ENCODE measurements around the gene FATE1.
A peak's percentile ranks its signal among the peaks of the same experiment; 100 is the strongest.
"Not testable (repeated sequence)": the region's sequence is repeated elsewhere in the genome, so short reads cannot be mapped to it uniquely, and the experiment has no call there.

The FATE1 gene, protein sequence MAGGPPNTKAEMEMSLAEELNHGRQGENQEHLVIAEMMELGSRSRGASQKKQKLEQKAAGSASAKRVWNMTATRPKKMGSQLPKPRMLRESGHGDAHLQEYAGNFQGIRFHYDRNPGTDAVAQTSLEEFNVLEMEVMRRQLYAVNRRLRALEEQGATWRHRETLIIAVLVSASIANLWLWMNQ

DNA sequence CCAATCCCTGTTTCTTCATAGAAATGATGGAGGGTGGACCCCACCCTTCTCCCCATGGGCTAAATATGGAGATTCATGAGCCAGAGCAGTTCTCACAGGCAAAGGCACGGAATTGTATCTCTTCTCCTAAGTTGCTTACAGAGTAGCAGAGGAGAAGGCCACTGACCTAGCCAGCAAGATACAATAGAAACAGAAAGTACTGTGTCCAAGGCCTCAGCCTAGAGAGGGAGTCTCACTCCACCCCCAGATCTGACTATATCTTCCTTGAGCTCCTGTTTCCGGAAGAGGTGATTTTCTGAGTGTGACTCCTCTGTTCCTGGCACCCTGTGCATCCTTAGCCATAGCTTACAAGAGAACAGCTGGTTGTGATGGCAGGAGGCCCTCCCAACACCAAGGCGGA is at the start of gene FATE1:
Gene FATE1 (plus strand): TSS at position 284 of the 400 bp plus-strand sequence. CDS start 85 bp downstream, at position 369.
- DNase-seq: no peak

DNA sequence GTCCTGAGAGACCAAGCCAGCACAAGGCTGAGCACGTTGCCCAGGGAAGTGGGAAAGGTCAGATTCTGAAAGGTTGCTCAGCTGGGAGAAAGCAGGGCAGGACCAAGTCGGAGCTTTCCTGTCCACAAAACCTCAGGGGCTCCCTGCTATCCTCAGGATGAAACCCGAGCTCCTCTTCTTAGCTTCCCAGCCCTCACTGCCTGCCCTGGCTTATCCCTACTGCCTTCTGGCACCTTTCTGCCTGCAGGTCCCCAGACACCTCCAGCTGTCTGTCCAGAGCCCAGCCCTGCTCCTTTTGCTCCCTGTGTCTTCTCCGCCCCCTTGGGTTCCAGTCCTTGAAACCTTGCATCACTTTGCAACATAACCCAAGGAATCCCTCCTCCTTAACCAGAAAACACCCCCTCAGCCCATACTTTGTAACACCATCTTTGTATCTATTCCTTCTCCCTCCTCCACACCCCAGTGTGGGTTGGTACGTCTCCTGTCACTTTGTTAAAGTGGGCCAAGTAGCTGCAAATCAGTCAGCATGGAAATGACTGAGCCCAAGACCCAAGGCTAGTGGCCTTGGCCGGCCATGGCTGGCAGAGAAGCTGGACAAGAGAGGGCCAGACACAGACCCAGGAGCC is 40.6 kb upstream of the FATE1 start:
- DNase-seq: no peak

DNA sequence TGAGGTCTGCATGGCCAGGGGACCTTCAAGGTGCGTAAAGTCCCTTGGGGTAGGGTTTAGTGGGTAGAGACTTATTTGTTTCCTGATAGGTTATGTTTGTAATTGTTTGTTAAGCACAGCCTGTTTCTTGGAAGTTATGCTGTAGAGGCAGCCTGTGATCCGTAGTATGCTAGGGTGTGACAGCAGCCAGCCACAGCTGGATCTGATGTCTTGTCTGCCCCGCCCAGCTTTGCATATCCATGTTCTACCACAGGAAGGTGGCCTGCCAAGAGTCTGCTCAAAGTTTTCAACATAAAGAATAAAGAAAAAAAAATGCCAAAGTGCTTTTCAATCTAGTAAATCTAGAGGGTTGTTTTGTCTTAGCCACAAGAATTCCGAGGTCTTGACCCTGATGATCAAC is 39.6 kb upstream of the FATE1 start:
- no peak for DNase-seq

DNA sequence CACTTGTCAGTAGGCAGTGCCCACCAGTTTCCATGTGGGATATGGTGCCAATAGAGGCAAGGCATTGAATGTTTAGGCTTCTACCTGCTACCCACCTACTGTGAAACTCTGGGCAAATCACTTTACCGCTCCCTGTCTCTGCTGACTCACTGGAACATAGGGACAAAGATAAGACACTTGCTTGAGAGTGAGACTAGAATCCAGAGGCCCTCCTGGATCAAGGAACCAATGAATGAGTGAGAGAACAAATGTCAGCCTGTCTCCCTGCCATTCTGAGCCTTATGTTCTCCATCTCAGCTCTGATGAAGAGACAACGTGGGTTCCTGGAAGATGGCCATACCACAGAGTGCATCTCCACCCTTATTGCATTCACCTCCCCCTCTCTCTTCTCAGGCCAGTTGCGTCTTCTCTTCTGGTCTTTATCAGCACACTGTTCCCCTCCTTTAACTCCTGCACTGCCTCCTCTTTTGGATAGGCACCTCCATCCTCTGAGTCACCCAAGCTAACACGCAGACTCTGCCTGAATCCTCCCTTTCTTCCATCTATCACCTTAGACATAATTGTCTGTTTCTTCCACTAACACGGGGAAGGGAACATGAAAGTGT is 35.9 kb upstream of the FATE1 start:
- no peak for DNase-seq

DNA sequence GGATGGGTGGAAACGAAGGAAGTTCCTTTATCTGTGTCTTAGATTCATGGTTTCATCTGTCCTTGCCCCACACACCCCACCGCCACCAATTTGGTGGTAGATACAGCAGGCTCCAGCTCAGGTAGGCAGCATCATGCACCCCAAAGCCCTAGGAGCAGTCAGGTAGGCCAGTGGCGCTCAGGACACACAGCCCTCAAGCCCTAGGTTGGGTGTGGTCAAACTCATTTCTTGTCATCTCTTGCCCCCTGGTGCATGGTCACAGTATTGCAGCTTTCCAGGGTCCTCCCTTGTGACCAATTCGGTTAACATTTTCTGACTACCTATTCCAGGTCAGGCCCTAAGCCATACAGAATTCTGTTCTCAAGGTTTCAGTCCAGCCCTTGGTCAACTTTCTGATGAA is 35.0 kb upstream of the FATE1 start:
- peak; percentile 86 for DNase-seq

DNA sequence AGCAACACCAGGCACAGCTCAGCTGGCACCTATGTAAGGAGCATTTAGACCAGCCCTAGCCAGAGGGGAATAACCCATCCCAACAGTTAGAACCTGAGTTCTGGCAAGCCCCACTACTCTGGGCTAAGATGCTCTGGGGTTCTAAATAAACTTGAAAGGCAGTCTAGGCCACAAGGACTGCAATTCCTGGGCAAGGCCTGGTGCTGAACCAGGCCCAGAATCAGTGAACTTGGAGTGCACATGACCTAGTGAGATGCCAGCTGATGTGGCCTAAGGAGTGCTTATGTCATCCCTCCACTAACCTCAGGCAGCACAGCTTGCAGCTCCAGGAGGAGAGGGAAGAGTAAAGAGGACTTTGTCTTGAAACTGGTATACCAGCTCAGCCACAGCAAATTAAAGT is 28.2 kb upstream of the FATE1 start:
- no peak for DNase-seq

DNA sequence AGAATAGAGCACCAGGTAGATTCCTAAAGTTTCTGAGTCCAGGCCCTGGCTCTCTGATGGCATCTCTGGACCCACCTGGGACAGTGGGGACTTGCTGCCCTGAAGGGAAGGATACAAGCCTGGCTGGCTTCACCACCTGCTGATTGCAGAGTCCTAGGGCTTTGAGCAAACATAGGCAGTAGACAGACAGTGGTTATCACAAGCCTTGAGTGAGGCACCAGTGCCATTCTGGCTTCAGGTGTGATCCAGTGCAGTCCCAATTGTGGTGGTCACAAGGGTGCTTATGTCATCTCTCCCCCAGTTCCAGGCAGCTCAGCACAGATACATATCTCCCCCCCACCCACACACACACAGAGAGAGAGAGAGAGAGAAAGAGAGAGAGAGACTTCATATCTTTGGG is 27.1 kb upstream of the FATE1 start:
- DNase-seq: no peak

DNA sequence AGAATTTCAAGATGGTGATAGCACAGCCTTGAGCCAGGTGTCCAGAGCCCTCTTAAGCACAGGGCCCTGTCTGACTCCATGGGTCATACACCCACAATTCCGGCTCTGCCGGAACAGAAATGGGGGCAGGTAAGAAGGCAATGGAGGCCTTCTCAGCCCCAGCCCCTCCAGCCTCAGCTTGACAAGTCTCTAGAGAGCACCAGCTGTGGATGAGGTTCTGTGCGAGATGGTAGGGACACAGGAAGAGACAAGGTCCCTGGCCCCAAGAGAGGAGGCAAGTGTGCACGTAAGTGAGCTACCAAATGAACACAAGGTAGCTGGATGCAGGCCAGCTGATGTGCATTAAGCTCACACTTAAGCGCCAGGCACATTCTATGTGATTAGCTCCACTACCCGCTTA is 23.0 kb upstream of the FATE1 start:
- no peak for DNase-seq

DNA sequence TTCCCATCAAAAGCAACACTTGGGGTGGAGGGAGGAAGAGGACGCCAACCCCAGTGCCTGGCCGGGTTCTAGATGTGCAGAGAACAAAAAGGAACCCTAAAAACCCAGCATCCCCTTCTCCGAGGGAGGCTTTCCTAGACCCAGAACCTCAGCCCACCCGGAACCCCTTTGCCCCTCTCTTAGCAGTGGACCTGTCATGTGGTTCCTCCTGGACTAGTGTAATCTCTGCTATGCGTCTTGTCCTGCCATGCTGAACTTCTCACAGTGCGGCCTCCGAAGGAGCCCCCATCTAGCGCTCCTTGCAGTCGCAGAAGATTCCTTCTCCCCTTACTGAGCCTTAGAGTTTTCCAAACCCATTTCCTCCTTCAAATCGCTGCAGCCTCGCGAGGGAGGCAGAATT is 21.7 kb upstream of the FATE1 start:
- DNase-seq: no peak

DNA sequence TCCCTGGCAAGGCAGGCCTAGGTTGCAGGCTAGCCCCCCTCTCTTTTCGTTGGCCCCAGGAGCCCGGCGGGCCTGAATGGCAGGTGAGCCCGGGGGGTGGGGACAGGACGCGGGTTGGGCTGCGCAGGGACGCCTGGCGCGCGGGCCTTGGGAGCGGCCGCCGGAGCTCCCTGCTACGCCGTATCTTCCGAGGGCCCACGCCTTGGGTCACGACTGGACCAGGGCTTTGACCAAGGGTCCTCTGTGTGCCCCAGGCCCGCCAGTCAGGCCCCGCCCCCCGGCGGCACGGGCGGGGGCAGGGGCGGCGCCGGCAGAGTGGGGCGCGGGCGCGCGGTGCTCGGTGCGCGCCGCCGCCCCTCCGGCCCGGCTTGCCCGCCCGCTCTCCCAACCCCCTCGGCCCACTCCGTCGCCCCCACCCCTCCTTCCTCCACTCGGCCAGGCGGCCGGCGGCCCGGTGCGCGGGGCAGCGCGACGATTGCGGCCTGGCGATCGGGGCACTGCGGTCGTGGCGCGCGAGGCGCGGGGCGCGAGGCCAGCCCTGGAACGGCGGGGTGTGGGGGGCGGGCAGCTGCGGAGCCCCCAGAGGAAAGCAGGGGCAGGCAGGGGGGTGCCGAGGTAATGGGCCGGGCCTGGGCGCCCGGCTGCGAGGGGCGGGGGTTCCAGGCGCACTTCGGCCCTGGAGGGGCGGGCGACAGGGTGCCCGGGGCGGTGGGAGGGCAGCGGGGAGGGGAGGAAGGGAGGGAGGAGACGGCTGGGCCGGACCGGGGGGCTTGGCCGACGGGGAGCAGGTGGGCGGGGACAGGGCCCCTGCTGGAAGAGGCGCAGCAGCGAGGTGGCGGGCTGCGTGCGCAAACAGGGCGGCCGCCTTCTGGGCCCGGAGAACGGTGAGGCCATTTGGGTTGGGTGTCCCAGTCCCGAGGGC is 20.9 kb upstream of the FATE1 start, which contains the start of gene PRRG3:
Gene PRRG3 (plus strand): TSS at position 798 of the 922 bp plus-strand sequence. CDS start 3,357 bp downstream, outside the sequence.
- no peak for DNase-seq

DNA sequence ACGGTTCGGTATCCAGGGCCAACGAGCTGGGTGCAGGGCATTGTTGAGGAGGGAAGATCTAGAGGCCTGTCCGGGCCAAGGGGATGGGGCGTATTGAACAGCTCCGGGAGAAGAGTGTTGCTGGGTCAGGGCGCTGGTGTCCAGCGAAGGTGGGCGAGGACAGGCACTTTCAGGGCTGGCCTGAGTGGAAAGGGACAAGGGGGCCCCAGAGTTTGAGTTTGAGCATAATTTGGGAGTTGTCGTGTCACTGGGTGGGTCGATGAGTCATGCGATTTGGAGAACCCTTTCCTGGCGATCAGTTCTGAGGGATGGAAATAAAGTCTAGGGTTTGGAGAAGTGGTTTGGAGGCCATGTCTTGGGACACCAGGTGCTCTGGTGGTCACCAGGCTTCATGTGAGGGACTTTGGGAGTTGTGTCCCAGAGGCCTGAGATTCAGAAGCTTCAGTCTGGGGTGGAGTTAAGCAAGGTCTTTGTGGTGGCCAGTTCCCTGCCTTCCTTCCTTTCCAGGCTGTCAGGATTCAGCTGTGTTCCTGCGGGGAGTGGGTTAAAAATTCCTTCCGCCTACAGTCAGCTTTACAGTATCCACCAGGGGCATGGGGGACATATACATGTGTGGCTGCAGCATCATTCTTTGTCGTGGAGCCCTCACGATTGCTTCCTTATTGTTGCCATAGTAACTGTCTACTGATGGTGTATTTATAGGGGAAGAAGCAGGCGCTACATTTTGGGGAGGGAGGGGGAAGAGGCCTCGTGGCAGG is 20.1 kb upstream of the FATE1 start:
- no peak for DNase-seq

DNA sequence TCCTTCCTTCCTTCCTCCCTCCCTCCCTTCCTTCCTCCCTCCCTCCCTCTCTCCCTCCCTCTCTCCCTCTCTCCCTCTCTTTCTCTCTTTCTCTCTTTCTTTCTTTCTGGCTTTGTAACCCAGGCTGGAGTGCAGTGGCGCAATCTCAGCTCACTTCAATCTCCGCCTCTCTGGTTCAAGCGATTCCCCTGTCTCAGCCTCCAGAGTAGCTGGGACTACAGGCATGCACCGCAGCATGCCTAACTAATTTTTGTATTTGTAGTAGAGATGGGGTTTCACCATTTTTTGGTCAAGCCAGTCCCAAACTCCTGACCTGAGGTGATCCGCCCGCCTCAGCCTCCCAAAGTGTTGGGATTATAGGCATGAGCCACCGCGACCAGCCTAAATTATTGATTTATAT is 18.8 kb upstream of the FATE1 start:
- DNase-seq: not testable (repeated sequence)

DNA sequence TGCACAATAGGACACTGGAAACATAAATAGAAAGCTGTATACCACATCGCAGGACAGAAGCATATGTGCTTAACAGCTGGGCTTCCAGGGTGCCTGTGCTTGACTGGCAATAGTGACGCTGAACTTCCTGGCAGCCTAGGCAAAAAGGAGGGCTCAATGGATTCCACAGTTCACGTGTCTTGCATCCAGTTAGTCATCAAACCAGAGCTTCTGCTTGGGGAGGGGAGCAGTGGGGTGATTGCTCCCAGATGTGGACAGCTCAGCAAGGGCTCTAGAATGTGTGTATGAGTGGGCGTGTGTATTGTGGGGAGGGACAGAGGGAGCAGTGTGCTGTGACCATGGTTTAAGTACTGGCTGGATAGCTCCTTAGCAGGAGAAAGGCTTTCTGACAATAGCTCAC is 18.3 kb upstream of the FATE1 start:
- DNase-seq: no peak

DNA sequence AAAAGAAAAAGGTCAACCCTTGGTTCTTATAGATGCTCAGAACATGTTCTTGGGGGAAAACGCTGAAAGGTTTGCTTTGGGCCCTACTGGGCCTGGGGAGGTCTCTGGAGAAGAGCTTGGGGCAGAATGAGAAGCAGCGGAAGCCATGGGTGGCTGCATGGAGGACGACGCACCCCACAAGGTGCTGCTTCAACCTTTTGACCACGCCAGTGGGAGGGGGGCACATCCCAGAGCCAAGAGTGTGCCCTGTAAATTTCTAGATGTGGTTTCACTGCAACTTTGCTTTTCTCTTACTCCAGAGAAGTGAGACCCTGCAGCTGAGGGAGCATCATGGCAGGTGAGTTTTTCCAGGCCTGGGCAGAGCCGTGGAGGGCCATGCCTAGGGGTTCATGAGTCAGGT is 17.4 kb upstream of the FATE1 start:
- DNase-seq: no peak

DNA sequence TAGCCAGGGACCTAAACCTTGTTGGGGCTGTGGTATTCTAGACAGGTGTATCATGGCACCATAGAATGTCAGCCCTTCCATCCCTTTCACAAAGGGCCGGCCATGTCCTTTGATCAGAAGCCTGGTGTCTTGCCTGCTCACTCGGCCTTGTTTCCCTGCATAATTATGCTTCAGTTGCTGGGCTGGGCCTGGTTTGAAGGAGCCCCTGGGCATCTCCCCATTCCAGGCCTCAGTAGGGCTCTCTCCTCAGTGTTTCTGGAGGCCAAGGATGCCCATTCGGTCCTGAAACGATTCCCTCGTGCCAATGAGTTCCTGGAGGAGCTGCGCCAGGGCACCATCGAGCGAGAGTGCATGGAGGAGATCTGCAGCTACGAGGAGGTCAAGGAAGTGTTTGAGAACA is 16.1 kb upstream of the FATE1 start:
- DNase-seq: no peak

DNA sequence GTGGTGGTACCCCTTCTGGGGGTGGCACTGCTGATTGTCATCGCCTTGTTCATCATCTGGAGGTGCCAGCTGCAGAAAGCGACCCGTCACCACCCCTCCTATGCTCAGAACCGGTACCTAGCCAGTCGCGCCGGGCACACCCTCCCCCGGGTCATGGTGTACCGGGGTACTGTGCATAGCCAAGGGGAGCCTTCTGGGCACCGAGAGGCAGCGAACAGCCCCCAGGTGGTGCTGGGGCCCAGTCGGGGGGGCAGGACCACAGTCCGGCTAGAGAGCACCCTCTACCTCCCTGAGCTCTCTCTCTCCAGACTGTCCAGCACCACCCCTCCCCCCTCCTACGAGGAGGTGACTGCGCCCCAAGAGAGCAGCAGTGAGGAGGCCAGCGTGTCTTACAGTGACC is 15.3 kb upstream of the FATE1 start:
- no peak for DNase-seq

DNA sequence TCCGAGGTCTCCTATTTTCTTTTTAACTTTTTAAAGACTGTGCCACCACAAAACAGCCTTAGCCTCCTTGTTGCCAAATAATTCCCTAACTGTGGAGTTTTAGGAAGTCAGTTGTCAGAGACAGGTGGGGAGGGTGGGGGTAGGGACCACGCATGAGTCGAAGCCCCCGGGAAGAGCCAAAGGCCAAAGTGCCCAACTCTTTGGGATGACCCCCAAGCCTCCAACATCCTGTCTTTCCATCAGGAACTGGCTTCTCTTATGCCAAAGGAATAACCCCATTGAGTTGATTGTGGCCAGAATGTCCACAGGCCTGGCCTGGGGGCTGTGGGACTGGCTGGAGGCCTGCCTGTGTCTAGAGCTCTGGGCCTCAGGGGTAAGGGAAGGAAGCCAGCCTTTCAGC is 14.8 kb upstream of the FATE1 start:
- no peak for DNase-seq

DNA sequence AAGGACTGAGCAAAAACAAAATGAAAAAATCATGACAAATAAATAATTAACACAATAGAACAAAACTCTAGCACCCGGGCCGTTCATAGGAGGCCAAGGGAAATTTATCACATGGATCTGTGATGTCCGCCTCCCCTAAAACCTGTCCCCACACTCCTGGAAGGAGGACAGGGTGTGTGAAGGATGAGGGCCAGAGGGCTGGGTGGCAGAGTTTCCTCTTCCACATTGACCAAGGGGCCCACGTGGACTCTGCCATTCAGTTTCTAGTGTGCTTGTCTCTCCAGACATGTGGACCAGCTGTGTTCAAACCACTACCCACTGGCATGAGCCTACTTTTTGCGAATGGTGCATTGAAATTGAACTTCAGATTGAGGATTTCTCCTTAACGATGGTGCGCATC is 14.3 kb upstream of the FATE1 start:
- DNase-seq: no peak

DNA sequence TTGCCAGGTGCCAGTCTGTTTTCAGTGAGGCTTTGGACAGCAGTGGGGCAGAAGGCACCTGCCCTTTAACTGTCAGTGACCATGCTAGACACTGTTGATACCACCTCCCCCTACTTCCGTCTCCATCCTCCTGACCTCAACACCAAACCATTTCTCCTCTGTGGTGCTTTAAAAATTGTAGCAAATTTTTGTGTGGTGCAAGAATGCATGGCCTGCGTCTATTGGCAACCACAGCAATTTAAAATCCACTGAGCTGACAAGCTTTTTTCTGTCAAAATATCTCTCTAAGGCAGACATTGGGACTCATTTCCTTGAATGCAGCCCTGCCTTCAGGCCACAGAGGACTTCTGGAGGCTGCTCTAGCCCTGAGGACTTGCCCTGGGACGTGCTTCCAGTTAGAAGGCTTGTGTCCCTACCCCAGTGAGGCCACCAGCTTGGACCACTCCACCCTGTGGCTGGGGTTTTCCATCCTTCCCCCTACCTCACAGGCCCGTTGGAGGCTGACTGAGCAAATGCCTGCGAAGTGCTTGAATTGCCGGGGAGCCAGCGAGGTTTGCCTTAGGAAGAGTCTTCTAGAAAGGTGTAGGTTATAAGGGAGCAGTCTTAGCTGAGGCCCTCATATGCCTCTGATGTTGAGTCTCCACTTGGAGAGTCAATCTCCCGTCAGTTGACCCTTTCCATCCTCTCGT is 13.7 kb upstream of the FATE1 start:
- DNase-seq: no peak

DNA sequence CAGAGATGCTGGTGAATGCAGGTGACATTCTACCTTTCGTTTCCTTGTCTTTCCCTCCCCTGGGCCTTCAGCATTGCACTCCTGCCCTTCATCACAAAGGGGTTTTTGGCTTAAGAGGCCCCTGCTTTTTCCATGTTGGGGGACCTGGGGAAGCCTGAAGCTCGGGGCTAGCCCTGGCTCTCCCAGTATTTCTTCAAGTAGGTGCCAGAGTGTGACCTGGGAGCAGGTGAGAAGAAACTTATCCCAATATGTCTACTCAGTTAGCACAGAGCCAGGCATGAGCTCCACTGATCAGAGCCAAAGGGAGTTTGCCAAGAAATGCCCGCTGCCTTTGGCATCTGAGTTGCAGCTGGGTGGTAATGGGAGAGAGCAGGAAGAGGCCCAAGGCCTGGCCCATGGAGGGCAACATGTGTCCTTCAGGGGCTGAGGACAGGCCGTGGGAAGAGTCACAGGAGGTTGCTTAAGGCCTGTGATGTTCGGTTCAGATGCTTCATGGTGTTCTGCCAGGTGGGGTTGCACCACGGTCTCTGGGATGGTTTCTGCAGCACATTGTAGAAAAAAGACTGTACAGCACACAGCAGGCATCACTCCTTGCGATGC is 13.0 kb upstream of the FATE1 start:
- DNase-seq: no peak

DNA sequence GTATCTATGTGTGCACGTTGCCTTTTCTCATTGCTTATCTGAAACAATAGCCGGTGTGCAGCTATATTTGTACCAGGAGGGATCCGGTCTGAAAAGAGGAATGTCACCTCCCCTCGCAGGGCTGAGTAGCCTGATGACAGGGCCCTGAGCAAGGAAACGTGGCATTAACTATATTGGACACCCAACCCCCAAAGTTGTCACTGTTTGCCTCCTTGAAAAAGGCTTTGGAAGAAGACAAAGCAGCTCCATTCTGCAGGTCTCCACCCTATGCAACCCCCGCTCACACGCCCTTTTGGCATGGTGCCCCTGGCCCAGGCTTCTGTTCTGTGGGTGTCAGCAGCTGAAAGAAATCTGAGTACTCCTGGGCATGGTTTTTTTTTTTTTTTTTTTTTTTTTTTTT is 12.3 kb upstream of the FATE1 start:
- no peak for DNase-seq

Data from activated CD8-positive, alpha-beta memory T cell treated with anti-CD3 and anti-CD28 coated beads for 24 hours (primary cell).